LNCAP (cell line): ENCODE data around the gene MYH9.

ENCODE experiments used
- CTCF ChIP-seq: fragments of 450-650 bp; IDR thresholded peaks from 2 replicates; pipeline ENCODE4 v1.5.1; 2017; ENCODE audit warnings: mild to moderate bottlenecking

MYH9 gene

GRCh38 chr22:36368359-36368983, 19.3 kb downstream of the MYH9 start:
- TF ChIP-seq CTCF = no peak

GRCh38 chr22:36367479-36367878, 20.3 kb downstream of the MYH9 start:
- TF ChIP-seq CTCF = no peak

- TF ChIP-seq CTCF = no peak
Measured at GRCh38 chr22:36367066-36367465, 20.7 kb downstream of the MYH9 start.

- TF ChIP-seq CTCF = no peak
Measured at GRCh38 chr22:36366291-36366708, 21.5 kb downstream of the MYH9 start.

GRCh38 chr22:36365020-36365411, 22.8 kb downstream of the MYH9 start:
- no peak for TF ChIP-seq CTCF

- TF ChIP-seq CTCF = no peak
Measured at GRCh38 chr22:36364255-36365019, 23.3 kb downstream of the MYH9 start.

- no peak for TF ChIP-seq CTCF
Measured at GRCh38 chr22:36363349-36363981, 24.3 kb downstream of the MYH9 start.
